HepG2 (cell line): ENCODE measurements around the gene RALB. TPM values are rescaled to one million over a fixed set of nuclear protein-coding genes. Genes with fewer than 3 reads are reported as not detected.
A peak's percentile ranks its signal among the peaks of the same experiment; 100 is the strongest.

Experiments used
- AKAP8 ChIP-seq: sonication (generic); formaldehyde crosslinking; IDR thresholded peaks from 2 replicates; pipeline ENCODE4 v1.5.1; 2020; ENCODE audit warnings: mild to moderate bottlenecking, missing genetic modification reagents
- MLLT10 ChIP-seq: sonication (generic); formaldehyde crosslinking; IDR thresholded peaks from 2 replicates; pipeline ENCODE4 v1.4.0; 2020; ENCODE audit warnings: missing genetic modification reagents
- RARA ChIP-seq: IDR thresholded peaks from 2 replicates; pipeline ENCODE4 v1.6.1; 2016; ENCODE audit warnings: missing genetic modification reagents, missing compliant biosample characterization
- RERE ChIP-seq: IDR thresholded peaks from 2 replicates; pipeline ENCODE4 v1.6.1; 2016; ENCODE audit warnings: low read depth, missing genetic modification reagents, missing compliant biosample characterization
- U2AF2 ChIP-seq: fragments of 200-400 bp; formaldehyde crosslinking; IDR thresholded peaks from 2 replicates; pipeline ENCODE4 v1.6.1; 2017; ENCODE audit warnings: low read depth, mild to moderate bottlenecking, low read length
- ZMAT5 ChIP-seq: sonication (generic); formaldehyde crosslinking; IDR thresholded peaks from 2 replicates; pipeline ENCODE4 v1.5.0; 2020; ENCODE audit warnings: mild to moderate bottlenecking, low read depth, missing genetic modification reagents, borderline replicate concordance
- ZNF407 ChIP-seq: sonication (generic); formaldehyde crosslinking; IDR thresholded peaks from one replicate; pipeline ENCODE4 v1.5.1; 2020; ENCODE audit warnings: mild to moderate bottlenecking, missing genetic modification reagents; ENCODE audit errors: not compliant biosample characterization
- ZNF484 ChIP-seq: sonication (generic); formaldehyde crosslinking; IDR thresholded peaks from 2 replicates; pipeline ENCODE4 v1.5.1; 2020; ENCODE audit warnings: mild to moderate bottlenecking, low read depth, missing genetic modification reagents, borderline replicate concordance
- ZNF543 ChIP-seq: sonication (generic); formaldehyde crosslinking; IDR thresholded peaks from 2 replicates; pipeline ENCODE4 v1.4.0; 2020; ENCODE audit warnings: mild to moderate bottlenecking, missing genetic modification reagents
- ZNF563 ChIP-seq: sonication (generic); formaldehyde crosslinking; IDR thresholded peaks from 2 replicates; pipeline ENCODE4 v1.8.0; 2022; ENCODE audit warnings: mild to moderate bottlenecking, moderate library complexity, missing genetic modification reagents
- ZZZ3 ChIP-seq: sonication (generic); formaldehyde crosslinking; IDR thresholded peaks from 2 replicates; pipeline ENCODE4 v1.4.0; 2020; ENCODE audit warnings: missing genetic modification reagents, mild to moderate bottlenecking, borderline replicate concordance
- polyA plus RNA-seq, 8 experiments: library from polyadenylated mRNA; depleted of rRNA in 3 of 8; stranded (reverse) in 7 of 8; unstranded in 1 of 8; fragments of >200 nt; fragmentation: Illumina TruSeq in 4 of 8; extraction: Trizol in 4 of 8; gene quantifications; 2 replicates each; pipeline versions ENCODE4 v1.2.1 to v1.2.3, GENCODE V29; 2011 to 2016; ENCODE audit warnings: low read depth in 4 of 8, missing spikeins in 1 of 8, mixed read lengths in 1 of 8; ENCODE audit not compliant: insufficient read depth in 1 of 8
- total RNA-seq, 5 experiments: library from RNA; depleted of rRNA; stranded (reverse); fragments of >200 nt; fragmentation: Illumina TruSeq; extraction: Trizol; gene quantifications; 2 replicates each; pipeline ENCODE4 v1.2.3, GENCODE V29; 2016; ENCODE audit warnings: low read depth in 1 of 5
- TF ChIP-seq, protein P1 (sequence below): sonication (generic); formaldehyde crosslinking; IDR thresholded peaks from 2 replicates; pipeline ENCODE4 v1.8.1; 2023; ENCODE audit warnings: mild to moderate bottlenecking, missing genetic modification reagents

RALB gene
- total and polyA plus RNA-seq, 2 of the 13 experiments (the other 11 are each of a cell fraction or from before 2014, with no cell fraction given), result 37.8 to 43.2 TPM

DNA sequence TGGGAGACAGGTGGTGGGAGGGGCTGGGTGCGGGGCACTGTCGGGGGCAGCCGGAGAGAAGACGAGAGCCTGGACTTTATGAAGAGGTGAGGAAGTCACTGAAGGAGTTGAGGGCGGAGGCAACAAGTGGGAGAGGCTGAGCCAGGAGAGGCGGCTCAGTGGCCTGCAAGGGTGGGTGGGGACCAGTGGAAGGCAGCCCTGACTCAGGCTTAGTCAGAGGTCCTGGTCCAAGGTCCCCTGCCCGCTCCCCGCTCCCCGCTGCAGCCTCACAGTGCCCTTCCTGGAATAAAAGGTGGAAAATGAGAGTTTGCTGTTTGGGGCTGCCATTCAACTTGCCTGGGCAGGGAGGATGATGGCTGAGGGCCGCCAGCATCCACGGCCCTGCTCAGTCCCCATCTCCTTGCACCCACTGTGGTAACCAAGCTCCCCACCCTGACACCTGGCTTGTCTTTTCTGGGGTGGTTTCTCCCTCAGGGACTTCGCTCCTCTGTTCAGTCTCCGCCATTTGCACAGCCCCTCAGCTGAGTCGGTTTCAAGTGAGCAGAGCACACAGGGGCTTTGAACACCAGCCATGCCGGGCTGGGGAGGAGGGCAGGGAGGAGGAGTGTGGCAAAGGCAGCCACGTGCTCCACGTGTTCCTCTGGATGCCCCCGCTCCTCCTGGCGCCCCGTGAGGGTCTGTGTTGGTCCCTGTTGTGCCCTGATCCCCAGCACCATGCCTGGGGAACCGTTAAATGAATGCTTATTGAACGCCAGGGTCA is 13.7 kb upstream of the RALB start (continued):
- TF ChIP-seq ZNF407 (peak; percentile 82), ZZZ3 (CRISPR knock-in tag) (0 out of 2 replicates have a peak, but pooled peaks have one; percentile 18), ZMAT5 (CRISPR knock-in tag) (no peak), ZNF484 (CRISPR knock-in tag) (0 out of 2 replicates have a peak, but pooled peaks have one; percentile 30), MLLT10 (no peak), RARA (peak; percentile 63), U2AF2 (0 out of 2 replicates have a peak, but pooled peaks have one; percentile 26), ZNF563 (peak; percentile 59; the same call in 1 of the 2 replicates), AKAP8 (CRISPR knock-in tag) (peak; percentile 71), RERE (CRISPR knock-in tag) (peak; percentile 25; the same call in 1 of the 2 replicates), ZNF543 (CRISPR knock-in tag) (peak; percentile 56; the same call in 1 of the 2 replicates)
- TF ChIP-seq, protein P1, sequence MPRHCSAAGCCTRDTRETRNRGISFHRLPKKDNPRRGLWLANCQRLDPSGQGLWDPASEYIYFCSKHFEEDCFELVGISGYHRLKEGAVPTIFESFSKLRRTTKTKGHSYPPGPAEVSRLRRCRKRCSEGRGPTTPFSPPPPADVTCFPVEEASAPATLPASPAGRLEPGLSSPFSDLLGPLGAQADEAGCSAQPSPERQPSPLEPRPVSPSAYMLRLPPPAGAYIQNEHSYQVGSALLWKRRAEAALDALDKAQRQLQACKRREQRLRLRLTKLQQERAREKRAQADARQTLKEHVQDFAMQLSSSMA, result peak; percentile 89
